Measurements from ENCODE around the gene RHEBL1.
"Not testable (repeated sequence)": the region's sequence is repeated elsewhere in the genome, so short reads cannot be mapped to it uniquely, and the experiment has no call there.

Gene RHEBL1

GRCh38 chr12:49088932-49089330 is 19.2 kb upstream of the RHEBL1 start:
- no peak for DNase-seq

- DNase-seq, result peak; percentile 94
Observed at GRCh38 chr12:49088150-49088931, 18.6 kb upstream of the RHEBL1 start.

- DNase-seq, result no peak
Observed at GRCh38 chr12:49086116-49086515, 16.3 kb upstream of the RHEBL1 start.

- DNase-seq, result no peak
Observed at GRCh38 chr12:49084438-49084837, 14.7 kb upstream of the RHEBL1 start.

GRCh38 chr12:49079793-49080192 is 10.0 kb upstream of the RHEBL1 start:
- no peak for DNase-seq

GRCh38 chr12:49070971-49071370 is 1.2 kb upstream of the RHEBL1 start:
- no peak for DNase-seq

- no peak for DNase-seq
Observed at GRCh38 chr12:49068879-49069506, 786 bp downstream of the RHEBL1 start.

GRCh38 chr12:49066120-49066519 is 3.7 kb downstream of the RHEBL1 start:
- DNase-seq, result no peak

GRCh38 chr12:49064767-49065152 is 5.0 kb downstream of the RHEBL1 start:
- no peak for DNase-seq

GRCh38 chr12:49061916-49062315 is 7.9 kb downstream of the RHEBL1 start:
- DNase-seq, result not testable (repeated sequence)

GRCh38 chr12:49061157-49061650 is 8.6 kb downstream of the RHEBL1 start:
- no peak for DNase-seq

GRCh38 chr12:49060237-49061156 is 9.3 kb downstream of the RHEBL1 start, which contains the start of gene KMT2D:
KMT2D (minus strand) TSS chr12:49060794; CDS start chr12:49055324, 5,470 bp downstream.
- peak; percentile 68 for DNase-seq

- DNase-seq, result no peak
Observed at GRCh38 chr12:49059299-49060171, 10.2 kb downstream of the RHEBL1 start.

GRCh38 chr12:49059045-49059298 is 10.8 kb downstream of the RHEBL1 start:
- DNase-seq, result no peak

- no peak for DNase-seq
Observed at GRCh38 chr12:49058366-49059044, 11.3 kb downstream of the RHEBL1 start.

- no peak for DNase-seq
Observed at GRCh38 chr12:49057888-49058287, 11.9 kb downstream of the RHEBL1 start.

- no peak for DNase-seq
Observed at GRCh38 chr12:49055978-49056754, 13.6 kb downstream of the RHEBL1 start.

GRCh38 chr12:49055092-49055491 is 14.7 kb downstream of the RHEBL1 start:
- no peak for DNase-seq

- no peak for DNase-seq
Observed at GRCh38 chr12:49054524-49054923, 15.3 kb downstream of the RHEBL1 start.

GRCh38 chr12:49054096-49054495 is 15.7 kb downstream of the RHEBL1 start:
- no peak for DNase-seq
